WERI-Rb-1 (cell line): Measurements from ENCODE around the gene CRKL.
"Not testable (repeated sequence)": the region's sequence is repeated elsewhere in the genome, so short reads cannot be mapped to it uniquely, and the experiment has no call there.

Experiments
- DNase-seq: peaks from one replicate; pipeline ENCODE4 v3.0.0-alpha.2; 2020
- H3K27ac ChIP-seq: fragments of 250-450 bp; sonication (Bioruptor Pico); 2 replicates; pipeline ENCODE4 v1.5.1; 2020; ENCODE audit warnings: mild to moderate bottlenecking, moderate library complexity
- H3K27me3 ChIP-seq: fragments of 250-450 bp; sonication (Bioruptor Pico); 2 replicates; pipeline ENCODE4 v1.5.1; 2021; ENCODE audit warnings: mild to moderate bottlenecking, low read depth, moderate library complexity; ENCODE audit not compliant: insufficient read depth, severe bottlenecking
- H3K36me3 ChIP-seq: fragments of 250-450 bp; sonication (Bioruptor Pico); 2 replicates; pipeline ENCODE4 v1.5.1; 2020; ENCODE audit warnings: mild to moderate bottlenecking, moderate library complexity
- H3K4me3 ChIP-seq: 2 replicates; pipeline ENCODE4 v1.5.1; 2011; ENCODE audit warnings: low read depth, mild to moderate bottlenecking, control low read depth, low read length
- H3K9me3 ChIP-seq: fragments of 250-450 bp; sonication (Bioruptor Pico); 2 replicates; pipeline ENCODE4 v1.5.1; 2021; ENCODE audit warnings: mild to moderate bottlenecking, moderate library complexity; ENCODE audit not compliant: severe bottlenecking
- CTCF ChIP-seq: IDR thresholded peaks from 2 replicates; pipeline ENCODE4 v1.5.1; 2011; ENCODE audit warnings: low read depth, mild to moderate bottlenecking, control low read depth, inconsistent platforms, low read length

The CRKL gene

GRCh38 chr22:20904980-20905355 lies 12.2 kb upstream of the CRKL start:
- H3K4me3 ChIP-seq: no peak overlapping the region
- no peak overlapping the region for H3K27ac ChIP-seq
- TF ChIP-seq CTCF: no peak
- no peaks in the 10 kb centered on the region for H3K27me3 ChIP-seq
- H3K9me3 ChIP-seq: no peaks in the 10 kb centered on the region
- H3K36me3 ChIP-seq: no peaks in the 10 kb centered on the region
- no peak for DNase-seq

- DNase-seq: no peak
- Histone ChIP-seq H3K27ac (no peak overlapping the region), H3K27me3 (no peaks in the 10 kb centered on the region), H3K4me3 (no peak overlapping the region), H3K9me3 (no peaks in the 10 kb centered on the region), H3K36me3 (no peaks in the 10 kb centered on the region)
- no peak for TF ChIP-seq CTCF
These were observed 11.5 kb upstream of the CRKL start for GRCh38 chr22:20905415-20906386.

- Histone ChIP-seq H3K27ac (no peak overlapping the region), H3K9me3 (no peaks in the 10 kb centered on the region), H3K36me3 (no peaks in the 10 kb centered on the region), H3K27me3 (no peaks in the 10 kb centered on the region), H3K4me3 (no peak overlapping the region)
- TF ChIP-seq CTCF: no peak
- DNase-seq: no peak
These were observed 10.8 kb upstream of the CRKL start for GRCh38 chr22:20906387-20906767.

- not testable (repeated sequence) for H3K9me3 ChIP-seq, H3K27me3 ChIP-seq, H3K27ac ChIP-seq, DNase-seq, H3K36me3 ChIP-seq, H3K4me3 ChIP-seq
These were observed 8.5 kb upstream of the CRKL start for GRCh38 chr22:20908717-20909116.

- Histone ChIP-seq H3K4me3 (no peak overlapping the region), H3K27ac (no peak overlapping the region), H3K9me3 (no peaks in the 10 kb centered on the region), H3K36me3 (no peaks in the 10 kb centered on the region), H3K27me3 (no peaks in the 10 kb centered on the region)
- no peak for DNase-seq
- no peak for TF ChIP-seq CTCF
These were observed 7.5 kb upstream of the CRKL start for GRCh38 chr22:20909543-20910303.

GRCh38 chr22:20912494-20912893 lies 4.7 kb upstream of the CRKL start:
- no peak for DNase-seq
- no peak for TF ChIP-seq CTCF
- Histone ChIP-seq H3K27me3 (no peaks in the 10 kb centered on the region), H3K27ac (no peak overlapping the region), H3K9me3 (no peaks in the 10 kb centered on the region), H3K36me3 (peaks cover 2% of the 10 kb centered on the region), H3K4me3 (no peak overlapping the region)
